Measurements from ENCODE around the gene CLDN16.

DNA sequence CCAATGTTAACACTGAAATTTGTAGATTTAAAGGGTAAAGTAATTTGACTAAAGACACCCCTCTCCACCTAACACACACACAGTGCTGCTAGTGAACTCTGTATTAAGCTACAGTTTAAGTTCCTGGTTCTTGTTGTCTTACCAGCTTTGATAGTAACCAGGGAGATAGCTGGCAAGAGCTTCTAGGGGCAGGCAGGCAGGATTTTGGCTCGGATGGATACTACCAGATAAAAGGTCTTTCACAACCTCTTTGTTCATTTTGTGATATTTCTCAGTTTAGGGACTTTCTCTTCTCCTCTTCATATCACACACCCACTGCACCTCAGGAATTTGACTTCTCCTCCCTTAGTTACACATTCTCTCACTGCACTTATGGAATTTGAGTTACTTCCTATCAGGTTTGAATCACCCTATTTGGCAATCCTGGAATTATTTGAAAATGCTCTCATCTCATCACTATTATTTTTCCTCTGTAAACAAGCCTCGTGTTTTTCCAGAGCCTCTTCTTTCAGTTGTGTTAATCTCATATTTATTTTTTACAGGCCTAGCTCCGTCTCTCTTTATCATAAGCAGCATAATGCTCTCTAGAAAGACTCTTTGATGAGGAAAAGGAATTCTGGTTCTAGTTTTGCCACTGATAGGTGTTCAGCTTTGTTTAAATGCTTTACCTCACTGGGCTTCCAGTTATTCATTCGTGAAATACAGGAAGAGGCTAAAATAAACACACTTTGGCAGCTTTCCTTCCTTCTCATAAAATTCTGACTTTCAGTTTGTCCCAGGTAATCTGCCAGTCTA, 42.7 kb upstream of the CLDN16 start:
- TF ChIP-seq, protein P1, sequence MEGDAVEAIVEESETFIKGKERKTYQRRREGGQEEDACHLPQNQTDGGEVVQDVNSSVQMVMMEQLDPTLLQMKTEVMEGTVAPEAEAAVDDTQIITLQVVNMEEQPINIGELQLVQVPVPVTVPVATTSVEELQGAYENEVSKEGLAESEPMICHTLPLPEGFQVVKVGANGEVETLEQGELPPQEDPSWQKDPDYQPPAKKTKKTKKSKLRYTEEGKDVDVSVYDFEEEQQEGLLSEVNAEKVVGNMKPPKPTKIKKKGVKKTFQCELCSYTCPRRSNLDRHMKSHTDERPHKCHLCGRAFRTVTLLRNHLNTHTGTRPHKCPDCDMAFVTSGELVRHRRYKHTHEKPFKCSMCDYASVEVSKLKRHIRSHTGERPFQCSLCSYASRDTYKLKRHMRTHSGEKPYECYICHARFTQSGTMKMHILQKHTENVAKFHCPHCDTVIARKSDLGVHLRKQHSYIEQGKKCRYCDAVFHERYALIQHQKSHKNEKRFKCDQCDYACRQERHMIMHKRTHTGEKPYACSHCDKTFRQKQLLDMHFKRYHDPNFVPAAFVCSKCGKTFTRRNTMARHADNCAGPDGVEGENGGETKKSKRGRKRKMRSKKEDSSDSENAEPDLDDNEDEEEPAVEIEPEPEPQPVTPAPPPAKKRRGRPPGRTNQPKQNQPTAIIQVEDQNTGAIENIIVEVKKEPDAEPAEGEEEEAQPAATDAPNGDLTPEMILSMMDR (IDR thresholded peaks at IDR 0.05) = no peak
- TF ChIP-seq EP300 (IDR thresholded peaks at IDR 0.05) (no peak), POLR2A (IDR thresholded peaks at IDR 0.05) (no peak)

Measured in ovary (tissue), 3 donors.